K562 (cell line): ENCODE measurements around the gene ZNF343. TPM values are rescaled to one million over a fixed set of nuclear protein-coding genes. Genes with fewer than 3 reads are reported as not detected.

Experiments
- ESRRB ChIP-seq: fragments of 250-450 bp; sonication (Bioruptor Pico); IDR thresholded peaks from 2 replicates; pipeline ENCODE4 v1.5.0; 2020; ENCODE audit warnings: mild to moderate bottlenecking, moderate library complexity, borderline replicate concordance
- ETS2 ChIP-seq: IDR thresholded peaks from 2 replicates; pipeline ENCODE4 v1.6.1; 2016; ENCODE audit warnings: borderline replicate concordance, missing genetic modification characterization, mild to moderate bottlenecking, moderate library complexity, missing compliant biosample characterization; ENCODE audit not compliant: poor library complexity, severe bottlenecking
- FOXM1 ChIP-seq, 2 experiments: fragments of 450-650 bp in 1 of 2; sonication (generic) in 1 of 2; formaldehyde crosslinking in 1 of 2; IDR thresholded peaks; 2 replicates each; pipeline versions ENCODE4 v1.6.1 to v1.9.0; 2017 to 2022; ENCODE audit warnings: low read depth in 2 of 2, mild to moderate bottlenecking in 2 of 2, missing genetic modification reagents in 1 of 2, moderate library complexity in 1 of 2
- HDAC2 ChIP-seq: fragments of 450-650 bp; IDR thresholded peaks from 2 replicates; pipeline ENCODE4 v1.6.1; 2016; ENCODE audit warnings: mild to moderate bottlenecking
- HMGN3 ChIP-seq: IDR thresholded peaks from 2 replicates; pipeline ENCODE4 v1.6.1; 2011; ENCODE audit warnings: borderline replicate concordance, low read depth, mild to moderate bottlenecking, mixed read lengths, low read length; ENCODE audit not compliant: insufficient read length; ENCODE audit errors: extremely low read depth
- KLF16 ChIP-seq: IDR thresholded peaks from 2 replicates; pipeline ENCODE4 v1.6.1; 2016; ENCODE audit warnings: antibody characterized with exemption
- NFIX ChIP-seq: fragments of 250-450 bp; sonication (Bioruptor Pico); IDR thresholded peaks from 2 replicates; pipeline ENCODE4 v1.4.0; 2020; ENCODE audit warnings: low read depth, mild to moderate bottlenecking, moderate library complexity
- NFRKB ChIP-seq: fragments of 450-650 bp; IDR thresholded peaks from 2 replicates; pipeline ENCODE4 v1.6.1; 2016; ENCODE audit warnings: low read depth
- SIRT6 ChIP-seq: IDR thresholded peaks from one replicate; pipeline ENCODE4 v1.6.1; 2012; ENCODE audit warnings: low read depth, mild to moderate bottlenecking, control low read depth, inconsistent platforms, low read length, moderate library complexity
- SMARCA5 ChIP-seq: fragments of 450-650 bp; IDR thresholded peaks from 2 replicates; pipeline ENCODE4 v1.6.1; 2016
- TEAD1 ChIP-seq, 2 experiments: fragments of 450-650 bp in 1 of 2; sonication (generic) in 1 of 2; formaldehyde crosslinking; IDR thresholded peaks; 2 replicates each; pipeline versions ENCODE4 v1.4.0 to v1.8.0; 2020 to 2022; ENCODE audit warnings: mild to moderate bottlenecking in 2 of 2, missing genetic modification reagents in 1 of 2
- TGIF2 ChIP-seq: sonication (generic); formaldehyde crosslinking; IDR thresholded peaks from 2 replicates; pipeline ENCODE4 v1.8.1; 2022; ENCODE audit warnings: mild to moderate bottlenecking, missing genetic modification reagents, moderate library complexity
- ZBTB17 ChIP-seq: fragments of 450-650 bp; formaldehyde crosslinking; IDR thresholded peaks from 2 replicates; pipeline ENCODE4 v1.4.0; 2020; ENCODE audit warnings: mild to moderate bottlenecking
- ZBTB8A ChIP-seq: fragments of 450-650 bp; IDR thresholded peaks from 2 replicates; pipeline ENCODE4 v1.6.1; 2018; ENCODE audit warnings: mild to moderate bottlenecking, moderate library complexity; ENCODE audit not compliant: partially characterized antibody
- ZEB2 ChIP-seq: fragments of 450-650 bp; IDR thresholded peaks from 2 replicates; pipeline ENCODE4 v1.6.1; 2016
- polyA plus RNA-seq, 8 experiments: library from polyadenylated mRNA; depleted of rRNA in 4 of 8; stranded (reverse) in 5 of 8; unstranded in 3 of 8; fragments of >200 nt; fragmentation: Nextera tagmentation in 2 of 8; fragmentation: Illumina TruSeq in 1 of 8; extraction: Ambion mirVana in 2 of 8; extraction: Trizol in 1 of 8; gene quantifications; 2 replicates each; pipeline versions ENCODE4 v1.2.1 to v1.2.3, GENCODE V29; 2011 to 2014; ENCODE audit warnings: inconsistent platforms in 1 of 8, missing spikeins in 1 of 8
- total RNA-seq, 7 experiments: library from RNA; depleted of rRNA in 6 of 7; stranded (reverse); fragments of >200 nt in 6 of 7; fragmentation: Illumina TruSeq in 2 of 7; extraction: Trizol in 2 of 7; gene quantifications; 2 replicates each; pipeline versions ENCODE4 v1.2.1 to v1.2.3, GENCODE V29; 2011 to 2021; ENCODE audit warnings: low replicate concordance in 1 of 7
- TF ChIP-seq, protein P1 (sequence below): fragments of 450-650 bp; IDR thresholded peaks from 2 replicates; pipeline ENCODE4 v1.6.1; 2017; ENCODE audit warnings: antibody characterized with exemption
- TF ChIP-seq, protein P2 (sequence below): sonication (generic); formaldehyde crosslinking; IDR thresholded peaks from 2 replicates; pipeline ENCODE4 v1.9.0; 2022; ENCODE audit warnings: mild to moderate bottlenecking, missing genetic modification reagents
- TF ChIP-seq, protein P3 (sequence below): fragments of 450-650 bp; conservative IDR thresholded peaks from 2 replicates; pipeline ENCODE4 v1.6.1; 2016; ENCODE audit warnings: missing genetic modification characterization, low read depth, mild to moderate bottlenecking, control low read depth, missing compliant biosample characterization
- TF ChIP-seq, protein P4 (sequence below): fragments of 450-650 bp; IDR thresholded peaks from 2 replicates; pipeline ENCODE4 v1.6.1; 2016; ENCODE audit warnings: antibody characterized with exemption

Gene ZNF343
- total and polyA plus RNA-seq, 9 of the 15 experiments (the other 6 are each of a cell fraction or from before 2014, with no cell fraction given): 1.4 to 9.8 (median 6.4) TPM

DNA sequence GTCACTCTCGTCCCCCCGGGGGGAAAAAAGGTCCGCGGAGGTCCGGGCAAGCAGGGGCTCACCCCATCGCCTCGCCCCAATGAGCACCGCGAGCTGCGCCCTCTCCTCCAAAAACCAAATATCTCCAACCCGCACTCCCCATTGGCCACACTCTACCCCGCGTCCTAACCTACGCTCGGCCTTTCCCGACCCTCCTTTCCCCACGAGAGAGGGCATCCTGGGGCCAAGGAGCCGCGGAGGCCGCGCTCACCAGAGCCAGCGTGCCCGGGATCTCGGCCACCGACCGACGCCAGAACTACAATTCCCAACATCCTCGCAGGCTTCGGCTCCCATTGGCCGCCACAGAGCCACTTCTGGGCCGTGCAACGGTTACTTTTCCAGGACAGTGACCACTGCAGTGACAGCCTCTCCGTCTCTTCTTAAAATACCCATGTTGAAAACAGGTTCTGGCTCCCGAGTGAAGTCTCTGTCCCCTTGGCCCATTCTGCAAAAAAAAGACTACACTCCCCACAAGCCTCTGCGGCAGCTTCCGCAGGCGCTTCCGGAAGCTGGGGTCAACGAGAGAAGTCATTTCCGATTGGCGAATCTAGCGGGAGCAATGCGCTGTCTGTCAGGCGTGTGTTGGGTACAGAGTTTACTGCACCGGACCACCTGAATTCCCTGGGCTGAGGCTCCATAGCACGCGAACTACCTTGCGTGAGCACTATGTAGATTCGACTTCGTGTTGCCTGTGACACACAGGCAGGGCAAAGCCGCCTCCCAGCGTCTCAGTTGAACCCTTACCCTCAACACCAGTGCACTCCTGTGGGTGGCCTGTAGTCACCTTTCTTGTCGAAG is at the start of gene ZNF343 (continued):
- TF ChIP-seq, protein P1, sequence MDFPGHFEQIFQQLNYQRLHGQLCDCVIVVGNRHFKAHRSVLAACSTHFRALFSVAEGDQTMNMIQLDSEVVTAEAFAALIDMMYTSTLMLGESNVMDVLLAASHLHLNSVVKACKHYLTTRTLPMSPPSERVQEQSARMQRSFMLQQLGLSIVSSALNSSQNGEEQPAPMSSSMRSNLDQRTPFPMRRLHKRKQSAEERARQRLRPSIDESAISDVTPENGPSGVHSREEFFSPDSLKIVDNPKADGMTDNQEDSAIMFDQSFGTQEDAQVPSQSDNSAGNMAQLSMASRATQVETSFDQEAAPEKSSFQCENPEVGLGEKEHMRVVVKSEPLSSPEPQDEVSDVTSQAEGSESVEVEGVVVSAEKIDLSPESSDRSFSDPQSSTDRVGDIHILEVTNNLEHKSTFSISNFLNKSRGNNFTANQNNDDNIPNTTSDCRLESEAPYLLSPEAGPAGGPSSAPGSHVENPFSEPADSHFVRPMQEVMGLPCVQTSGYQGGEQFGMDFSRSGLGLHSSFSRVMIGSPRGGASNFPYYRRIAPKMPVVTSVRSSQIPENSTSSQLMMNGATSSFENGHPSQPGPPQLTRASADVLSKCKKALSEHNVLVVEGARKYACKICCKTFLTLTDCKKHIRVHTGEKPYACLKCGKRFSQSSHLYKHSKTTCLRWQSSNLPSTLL: no peak
- TF ChIP-seq, protein P2, sequence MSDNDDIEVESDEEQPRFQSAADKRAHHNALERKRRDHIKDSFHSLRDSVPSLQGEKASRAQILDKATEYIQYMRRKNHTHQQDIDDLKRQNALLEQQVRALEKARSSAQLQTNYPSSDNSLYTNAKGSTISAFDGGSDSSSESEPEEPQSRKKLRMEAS: peak; percentile 58
- no peak for TF ChIP-seq ETS2 (tag)
- no peak for TF ChIP-seq SMARCA5
- no peak for TF ChIP-seq SIRT6
- 0 out of 2 replicates have a peak, but pooled peaks have one; percentile 12 for TF ChIP-seq NFRKB
- TF ChIP-seq ESRRB (CRISPR knock-in tag): no peak
- TF ChIP-seq TEAD1 (CRISPR knock-in tag; IDR thresholded peaks at IDR 0.05): peak in 1 of 2 experiments; percentile 63; a peak in 1 of 4 replicates
- no peak for TF ChIP-seq KLF16
- no peak for TF ChIP-seq ZEB2
- no peak for TF ChIP-seq ZBTB17 (CRISPR knock-in tag)
- TF ChIP-seq NFIX (CRISPR knock-in tag): no peak
- TF ChIP-seq, protein P3, sequence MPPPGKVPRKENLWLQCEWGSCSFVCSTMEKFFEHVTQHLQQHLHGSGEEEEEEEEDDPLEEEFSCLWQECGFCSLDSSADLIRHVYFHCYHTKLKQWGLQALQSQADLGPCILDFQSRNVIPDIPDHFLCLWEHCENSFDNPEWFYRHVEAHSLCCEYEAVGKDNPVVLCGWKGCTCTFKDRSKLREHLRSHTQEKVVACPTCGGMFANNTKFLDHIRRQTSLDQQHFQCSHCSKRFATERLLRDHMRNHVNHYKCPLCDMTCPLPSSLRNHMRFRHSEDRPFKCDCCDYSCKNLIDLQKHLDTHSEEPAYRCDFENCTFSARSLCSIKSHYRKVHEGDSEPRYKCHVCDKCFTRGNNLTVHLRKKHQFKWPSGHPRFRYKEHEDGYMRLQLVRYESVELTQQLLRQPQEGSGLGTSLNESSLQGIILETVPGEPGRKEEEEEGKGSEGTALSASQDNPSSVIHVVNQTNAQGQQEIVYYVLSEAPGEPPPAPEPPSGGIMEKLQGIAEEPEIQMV (tag): no peak
- TF ChIP-seq, protein P4, sequence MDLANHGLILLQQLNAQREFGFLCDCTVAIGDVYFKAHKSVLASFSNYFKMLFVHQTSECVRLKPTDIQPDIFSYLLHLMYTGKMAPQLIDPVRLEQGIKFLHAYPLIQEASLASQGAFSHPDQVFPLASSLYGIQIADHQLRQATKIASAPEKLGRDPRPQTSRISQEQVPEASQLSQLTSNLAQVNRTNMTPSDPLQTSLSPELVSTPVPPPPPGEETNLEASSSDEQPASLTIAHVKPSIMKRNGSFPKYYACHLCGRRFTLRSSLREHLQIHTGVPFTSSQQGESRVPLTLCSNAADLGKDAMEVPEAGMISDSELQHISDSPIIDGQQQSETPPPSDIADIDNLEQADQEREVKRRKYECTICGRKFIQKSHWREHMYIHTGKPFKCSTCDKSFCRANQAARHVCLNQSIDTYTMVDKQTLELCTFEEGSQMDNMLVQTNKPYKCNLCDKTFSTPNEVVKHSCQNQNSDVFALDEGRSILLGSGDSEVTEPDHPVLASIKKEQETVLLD: no peak
- TF ChIP-seq HMGN3: no peak
- TF ChIP-seq FOXM1 (IDR thresholded peaks at IDR 0.05; ENCODE audit: low read depth): no peak
- 0 out of 2 replicates have a peak, but pooled peaks have one; percentile 50 for TF ChIP-seq FOXM1 (CRISPR knock-in tag; IDR thresholded peaks at IDR 0.05; ENCODE audit: low read depth)
- TF ChIP-seq ZBTB8A: no peak
- no peak for TF ChIP-seq TGIF2 (CRISPR knock-in tag)
- TF ChIP-seq HDAC2: no peak
